GM11168 (cell line): ENCODE results near the gene CFAP251.
"Not testable (repeated sequence)": the region's sequence is repeated elsewhere in the genome, so short reads cannot be mapped to it uniquely, and the experiment has no call there.

Experiments used
- in situ Hi-C: fragments of 300-500 bp; cut with MboI; formaldehyde crosslinking; loops from one replicate; pipeline ENCODE4 v1.12.0; 2022; ENCODE audit warnings: low sequenced_read_pairs; ENCODE audit not compliant: unreplicated experiment

Gene CFAP251

GRCh38 chr12:122022393-122023338, 104.3 kb downstream of the CFAP251 start:
- in situ Hi-C loops = no loop called here

DNA sequence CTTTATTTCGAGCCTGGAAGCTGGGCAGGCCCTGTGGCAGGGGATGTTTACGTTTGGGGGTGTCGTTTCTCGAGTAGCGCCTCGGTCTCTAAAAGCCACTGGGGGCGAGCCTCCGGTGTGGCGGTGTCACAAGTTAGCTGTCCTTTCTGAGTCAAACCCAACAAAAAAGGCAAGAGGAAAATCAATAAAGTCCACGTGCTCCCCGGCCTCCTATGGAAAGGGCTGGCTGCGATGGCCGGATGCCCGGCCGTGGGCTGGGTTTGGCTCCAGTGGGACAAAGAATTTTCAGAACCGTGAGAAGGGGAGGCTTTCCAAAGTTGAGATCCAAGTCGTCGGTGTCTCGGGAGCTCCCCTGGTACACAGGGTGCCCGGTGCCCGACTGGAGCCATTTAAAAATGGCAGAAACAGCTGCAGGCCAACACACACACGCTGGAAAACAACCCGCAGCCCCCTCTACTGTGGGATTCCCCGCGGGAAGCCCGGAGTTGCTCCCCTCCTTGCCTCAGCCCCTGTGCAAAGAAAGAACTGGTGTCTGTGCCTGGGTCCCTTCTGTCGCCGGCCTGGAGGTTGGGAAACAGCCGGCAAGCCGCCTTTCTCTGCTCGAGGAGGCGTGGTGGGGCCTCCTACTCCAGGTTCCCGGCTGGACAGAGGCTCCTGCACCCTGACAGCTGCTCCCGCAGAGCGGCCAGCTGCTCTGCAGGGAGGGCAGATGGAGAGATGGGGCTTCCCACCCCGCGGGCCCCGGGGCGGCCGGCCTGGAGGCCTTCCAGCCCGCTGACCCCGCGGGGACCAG, 105.1 kb downstream of the CFAP251 start:
- in situ Hi-C loops = no loop called here

- in situ Hi-C loops = no loop called here
Measured at GRCh38 chr12:122024132-122024785, 105.9 kb downstream of the CFAP251 start.

DNA sequence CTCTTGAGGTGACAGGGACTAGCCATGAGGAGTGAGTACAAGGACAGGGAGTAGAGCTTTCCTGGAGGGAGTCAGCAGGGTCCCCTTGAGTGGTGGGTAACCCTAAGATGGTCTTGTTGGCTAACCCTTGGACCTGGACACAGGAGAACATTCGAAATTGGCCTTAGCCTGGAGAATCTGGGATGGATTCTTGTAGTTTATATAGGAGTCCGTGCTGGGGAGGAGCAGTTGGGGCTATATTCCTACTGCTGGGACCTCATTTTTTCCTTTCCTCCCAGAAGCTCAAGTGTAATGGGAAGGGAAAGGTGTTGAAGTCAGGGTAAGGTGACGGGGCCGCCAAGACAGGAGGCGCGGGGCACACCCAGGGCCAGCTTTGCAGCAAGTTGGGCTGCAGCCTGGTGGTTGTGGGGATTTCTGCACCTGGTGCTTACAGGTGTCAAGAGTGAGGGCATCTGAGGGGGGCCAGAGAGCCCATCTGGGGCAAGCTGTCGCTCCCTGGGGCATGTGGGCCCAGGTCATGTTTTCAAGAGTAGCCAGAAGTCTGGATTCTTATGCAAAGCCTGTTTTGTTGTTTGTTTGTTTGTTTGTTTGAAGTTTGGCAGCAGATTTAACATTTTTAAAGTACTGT, 108.4 kb downstream of the CFAP251 start:
- in situ Hi-C loops = no loop called here

GRCh38 chr12:122028165-122028904, 109.9 kb downstream of the CFAP251 start:
- in situ Hi-C loops = no loop called here

- in situ Hi-C loops = no loop called here
Measured at GRCh38 chr12:122028905-122029560, 110.6 kb downstream of the CFAP251 start.

- in situ Hi-C loops = no loop called here
Measured at GRCh38 chr12:122029620-122030423, 111.4 kb downstream of the CFAP251 start.

- in situ Hi-C loops = no loop called here
Measured at GRCh38 chr12:122030424-122031035, 112.1 kb downstream of the CFAP251 start.

DNA sequence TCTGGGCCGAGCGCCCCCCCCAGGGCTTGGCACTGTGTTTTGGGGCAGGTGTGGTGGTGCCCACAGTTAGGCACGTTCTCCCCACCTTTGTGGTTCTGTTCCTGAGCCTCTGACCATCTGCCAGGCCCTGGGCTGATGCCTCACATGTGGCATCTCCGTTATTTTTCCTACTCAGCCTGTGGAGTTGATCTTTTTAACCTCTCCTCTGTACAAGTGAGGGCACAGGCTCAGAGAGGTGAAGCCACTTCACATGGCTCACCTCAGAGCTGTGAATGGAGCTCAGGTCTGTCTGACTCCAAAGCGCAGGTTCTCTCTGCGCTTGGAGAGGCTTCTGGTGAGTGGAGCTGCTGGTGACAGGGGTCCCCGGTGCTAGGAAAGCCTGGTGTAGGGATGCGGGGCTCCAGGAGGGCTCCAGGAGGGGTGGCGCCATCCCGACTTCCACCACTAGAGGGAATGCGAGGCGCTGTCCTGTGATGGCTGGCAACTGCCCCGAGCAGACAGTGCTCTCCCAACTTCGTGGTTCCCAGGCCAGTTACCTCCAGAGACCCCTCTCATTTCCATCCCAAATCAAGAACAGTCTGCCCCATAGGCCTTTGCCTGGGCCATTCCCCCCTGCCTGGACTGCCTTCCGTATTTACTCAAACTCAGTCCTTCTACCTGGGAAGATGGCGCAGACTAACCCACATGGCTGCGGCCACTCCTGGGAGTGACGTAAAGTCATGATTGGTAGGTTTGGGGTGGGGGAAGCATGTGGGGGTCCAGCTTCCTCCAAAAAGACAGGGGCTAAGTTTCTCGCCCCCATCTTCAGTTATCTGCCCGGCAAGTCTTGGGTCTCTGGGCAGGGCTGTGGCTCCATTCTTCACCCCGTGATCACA, 113.2 kb downstream of the CFAP251 start:
- in situ Hi-C loops = no loop called here

- in situ Hi-C loops = no loop called here
Measured at GRCh38 chr12:122032580-122032979, 114.2 kb downstream of the CFAP251 start.

DNA sequence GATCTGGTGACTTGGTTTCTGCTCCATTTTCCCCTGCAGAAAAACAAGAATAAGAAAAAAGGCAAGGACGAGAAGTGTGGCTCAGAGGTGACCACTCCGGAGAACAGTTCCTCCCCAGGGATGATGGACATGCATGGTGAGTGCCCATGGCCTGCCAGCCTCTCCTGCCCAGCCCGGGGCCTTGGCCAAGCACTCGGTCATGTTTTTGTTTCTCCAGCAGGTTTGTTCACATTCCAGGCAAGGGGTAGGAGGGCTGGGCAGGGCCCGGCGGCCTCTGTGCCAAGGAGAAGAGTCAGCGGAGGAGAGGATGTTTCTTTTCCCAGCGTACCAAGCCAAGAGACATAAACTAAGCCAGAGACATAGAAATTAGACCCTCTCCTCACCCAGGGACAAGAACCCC, 116.9 kb downstream of the CFAP251 start:
- in situ Hi-C loops = no loop called here

DNA sequence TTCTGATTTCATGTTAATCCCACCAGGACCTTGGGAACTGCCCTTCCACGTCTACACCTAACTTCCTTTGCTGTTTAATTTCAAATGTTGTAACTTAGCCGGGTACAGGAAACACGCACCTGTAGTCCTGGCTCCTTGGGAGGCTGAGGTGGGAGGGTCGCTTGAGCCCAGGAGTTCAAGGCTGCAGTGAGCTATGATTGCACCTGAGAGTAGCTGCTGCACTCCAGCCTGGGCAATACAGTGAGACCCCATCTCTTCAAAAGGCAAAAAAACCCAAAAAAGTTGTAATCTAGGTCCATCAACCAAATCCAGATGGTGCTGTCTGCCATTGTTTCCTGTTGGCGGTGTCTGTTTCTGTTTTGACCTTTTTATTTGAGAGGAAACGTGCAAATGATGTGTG, 117.8 kb downstream of the CFAP251 start:
- in situ Hi-C loops = no loop called here

DNA sequence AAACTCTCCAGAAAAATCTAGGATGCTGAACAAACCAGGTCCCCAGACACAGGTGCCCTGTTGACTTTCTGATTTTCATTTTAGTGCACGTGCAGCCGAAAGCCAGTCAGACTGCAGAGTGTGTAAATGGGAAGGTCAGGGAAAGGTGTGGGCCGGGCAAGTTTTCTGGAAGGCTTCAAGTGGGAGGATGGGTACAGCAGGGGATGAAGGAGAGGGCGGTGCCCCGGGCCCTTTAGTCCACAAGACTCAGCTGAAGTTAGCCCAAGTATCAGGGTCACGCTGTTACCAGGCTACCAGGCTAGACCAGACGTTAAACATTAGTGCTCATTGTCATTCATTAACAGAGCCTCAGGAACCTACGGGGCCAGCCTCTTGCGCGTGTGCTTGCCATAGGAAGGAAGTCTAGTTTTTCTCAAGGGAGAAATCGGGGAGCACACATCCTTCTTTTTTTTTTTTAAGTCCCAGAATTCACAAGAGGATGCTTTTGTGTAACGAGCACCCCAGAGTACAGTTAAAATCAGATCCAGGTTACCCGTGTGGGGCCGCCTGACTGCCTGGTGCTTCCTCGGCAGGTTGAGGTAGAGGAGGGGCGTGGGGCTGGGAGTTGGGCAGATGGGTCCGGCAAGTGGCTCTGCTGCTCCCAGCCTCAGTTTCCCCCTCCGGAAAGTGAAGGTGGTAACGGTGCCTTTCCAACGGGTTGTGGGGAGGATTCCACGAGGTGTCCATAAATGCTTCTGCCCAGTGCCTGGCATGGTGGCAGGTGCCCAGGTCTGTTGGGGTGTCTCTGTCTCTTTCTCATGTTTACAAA, 122.4 kb downstream of the CFAP251 start:
- in situ Hi-C loops = no loop called here

- in situ Hi-C loops = not testable (repeated sequence)
Measured at GRCh38 chr12:122041458-122041857, 123.1 kb downstream of the CFAP251 start.

DNA sequence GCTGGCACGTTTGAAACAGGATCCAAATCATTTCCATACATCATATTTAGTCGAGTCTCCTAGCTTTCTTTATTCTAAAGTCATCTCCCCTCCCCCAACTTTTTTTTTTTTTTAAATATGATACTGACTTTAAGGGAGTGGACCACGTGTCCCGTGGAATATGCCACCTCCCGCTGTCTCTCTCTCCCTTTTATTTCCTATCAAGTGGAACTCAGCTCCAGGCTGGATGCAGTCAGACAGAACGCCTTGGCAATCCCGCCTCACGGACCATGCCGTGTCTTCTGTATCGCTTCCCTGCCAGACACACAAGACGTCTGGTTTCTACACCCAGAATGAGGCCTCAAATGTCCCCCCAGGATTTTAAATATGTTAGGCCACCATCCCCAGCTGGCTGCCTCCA, 124.5 kb downstream of the CFAP251 start:
- in situ Hi-C loops = no loop called here

- in situ Hi-C loops = no loop called here
Measured at GRCh38 chr12:122043476-122043875, 125.1 kb downstream of the CFAP251 start.
